ENCODE measurements around the gene RPUSD4.

The RPUSD4 gene

GRCh38 chr11:126212089-126212660 lies 725 bp upstream of the RPUSD4 start:
- DNase-seq (ENCODE audit: extremely low read depth in 1 of 2, low read depth in 1 of 2): no peak

GRCh38 chr11:126210871-126211235 lies 597 bp downstream of the RPUSD4 start:
- DNase-seq (ENCODE audit: extremely low read depth in 1 of 2, low read depth in 1 of 2): no peak

- DNase-seq (ENCODE audit: extremely low read depth in 1 of 2, low read depth in 1 of 2): no peak
Measured at GRCh38 chr11:126207896-126208295, 3.6 kb downstream of the RPUSD4 start.

GRCh38 chr11:126205359-126205758 lies 6.1 kb downstream of the RPUSD4 start:
- no peak for DNase-seq (ENCODE audit: extremely low read depth in 1 of 2, low read depth in 1 of 2)

- DNase-seq (ENCODE audit: extremely low read depth in 1 of 2, low read depth in 1 of 2): no peak
Measured at GRCh38 chr11:126202646-126203359, 8.6 kb downstream of the RPUSD4 start.

GRCh38 chr11:126198648-126199047 lies 12.8 kb downstream of the RPUSD4 start:
- DNase-seq (ENCODE audit: extremely low read depth in 1 of 2, low read depth in 1 of 2): no peak

- DNase-seq (ENCODE audit: extremely low read depth in 1 of 2, low read depth in 1 of 2): no peak
Measured at GRCh38 chr11:126197277-126197939, 14.0 kb downstream of the RPUSD4 start.

DNA sequence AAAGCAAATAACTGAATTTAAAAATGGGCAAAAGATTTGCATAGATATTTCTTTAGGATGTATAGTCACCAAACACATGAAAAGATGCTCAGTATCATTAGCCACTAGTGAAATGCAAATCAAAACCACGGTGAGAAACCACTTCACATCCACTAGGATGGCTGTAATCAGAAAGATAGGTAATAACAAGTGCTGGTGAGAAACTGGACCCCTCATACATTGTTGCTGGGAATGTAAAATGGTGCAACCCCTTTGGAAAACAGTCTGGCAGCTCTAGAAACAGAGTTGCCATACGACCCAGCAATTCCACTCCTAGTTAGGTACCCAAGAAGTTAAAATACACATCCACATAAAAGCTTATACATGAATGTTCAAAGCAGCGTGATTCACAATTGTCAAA lies 16.3 kb downstream of the RPUSD4 start:
- DNase-seq (ENCODE audit: extremely low read depth in 1 of 2, low read depth in 1 of 2): no peak

DNA sequence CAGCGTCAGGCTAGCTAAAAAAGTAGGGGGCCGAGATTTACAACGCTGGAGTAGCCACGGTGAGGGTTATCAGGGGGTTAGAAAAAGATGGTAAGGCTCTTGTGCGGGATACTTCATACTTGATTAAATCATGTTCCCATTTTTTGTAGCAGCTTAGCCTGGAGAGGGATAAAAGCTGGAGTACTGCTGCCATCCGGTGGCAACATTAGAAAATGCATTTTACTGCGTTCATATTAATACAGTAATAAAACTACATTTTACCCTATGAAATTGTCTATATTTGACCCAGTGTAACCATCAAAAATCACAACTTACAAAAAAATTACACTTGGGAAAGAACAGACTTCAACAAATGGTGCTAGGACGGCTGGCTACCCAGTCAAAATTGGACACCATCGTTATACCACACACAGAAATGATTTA lies 17.3 kb downstream of the RPUSD4 start:
- DNase-seq (ENCODE audit: extremely low read depth in 1 of 2, low read depth in 1 of 2): peak in 1 of 2 donors; percentile 11

DNA sequence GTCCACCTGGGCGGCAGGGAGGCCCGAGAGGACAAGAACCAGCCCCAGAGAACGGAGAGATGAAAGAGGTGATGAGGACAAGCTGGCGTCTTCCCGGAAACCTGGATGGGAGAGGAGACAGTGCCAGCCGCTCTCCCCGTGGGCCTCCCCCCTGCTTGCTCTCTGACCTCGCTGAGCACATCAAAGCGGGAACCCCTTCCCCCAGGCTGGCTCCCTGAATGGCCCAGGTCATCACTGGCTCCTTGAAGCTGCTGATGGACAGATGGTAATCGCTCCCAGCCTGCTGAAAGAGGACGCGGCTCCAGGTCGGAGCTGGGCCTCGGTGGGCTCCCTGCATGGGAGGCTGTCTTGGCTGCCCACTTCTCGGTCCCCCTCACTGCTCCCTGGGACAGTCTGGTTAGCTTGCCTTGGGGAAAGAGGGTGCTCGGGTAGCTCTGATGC lies 18.4 kb downstream of the RPUSD4 start:
- DNase-seq (ENCODE audit: extremely low read depth in 1 of 2, low read depth in 1 of 2): no peak

GRCh38 chr11:126192361-126192760 lies 19.1 kb downstream of the RPUSD4 start:
- DNase-seq (ENCODE audit: extremely low read depth in 1 of 2, low read depth in 1 of 2): no peak

- DNase-seq (ENCODE audit: extremely low read depth in 1 of 2, low read depth in 1 of 2): no peak
Measured at GRCh38 chr11:126191379-126192073, 19.9 kb downstream of the RPUSD4 start.

DNA sequence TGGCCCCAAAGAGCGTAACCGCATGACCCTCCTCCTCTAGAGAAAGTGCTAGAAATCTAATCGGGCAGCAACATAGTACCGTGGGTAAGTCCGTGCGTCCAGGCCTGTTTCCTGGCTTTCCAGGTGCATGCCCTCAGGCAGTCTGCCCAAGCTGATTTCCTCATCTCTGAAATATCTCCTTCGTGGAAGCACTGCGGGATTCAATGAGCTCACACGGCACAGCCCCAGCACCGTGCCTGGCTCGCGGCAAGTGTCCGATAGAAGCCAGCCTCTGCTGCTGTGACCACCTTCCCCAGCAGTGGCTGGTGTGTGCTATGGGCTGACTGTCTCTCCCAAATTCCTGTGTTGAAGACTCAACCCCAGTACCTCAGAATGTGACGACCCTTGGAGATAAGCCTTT lies 20.7 kb downstream of the RPUSD4 start:
- no peak for DNase-seq (ENCODE audit: extremely low read depth in 1 of 2, low read depth in 1 of 2)

DNA sequence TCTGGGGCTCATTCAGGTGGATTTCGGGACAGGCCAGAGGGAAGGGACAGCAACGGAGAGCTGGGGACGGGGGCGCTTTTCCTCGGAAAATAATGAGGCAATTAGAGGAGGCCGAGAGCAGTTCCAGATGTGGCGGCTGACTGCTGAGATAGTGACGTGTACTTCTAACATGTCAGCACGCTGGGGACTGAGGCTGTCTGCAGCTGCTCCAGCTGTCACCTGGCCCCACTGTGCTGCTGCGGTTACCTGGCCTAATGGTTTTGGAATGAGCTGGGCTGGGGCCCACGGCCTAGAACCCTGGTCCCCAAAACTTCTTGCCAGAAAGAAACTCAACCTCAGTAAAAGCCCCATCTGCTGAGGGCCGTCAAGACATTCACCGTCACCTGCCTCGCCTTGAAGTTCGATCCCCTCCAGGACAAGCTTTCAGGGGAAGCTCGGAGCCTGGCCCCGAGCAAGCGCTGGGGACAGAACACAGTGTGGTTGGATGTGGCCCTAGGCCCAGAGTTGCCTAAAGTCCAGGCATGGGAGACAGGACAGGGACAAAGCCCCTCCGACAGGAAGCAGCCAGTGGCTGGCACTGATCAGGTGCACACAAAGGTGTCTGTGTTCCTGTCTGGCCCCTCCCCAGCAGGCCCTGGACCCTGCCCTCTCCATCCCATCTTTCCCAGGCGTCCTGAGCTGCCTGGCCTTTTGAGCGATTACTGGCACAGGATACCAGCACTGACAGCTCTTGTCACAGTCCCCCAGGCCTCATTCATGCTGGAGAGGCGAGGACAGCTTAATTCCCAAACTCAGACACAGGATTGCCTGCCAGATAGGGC lies 22.1 kb downstream of the RPUSD4 start:
- no peak for DNase-seq (ENCODE audit: extremely low read depth in 1 of 2, low read depth in 1 of 2)

DNA sequence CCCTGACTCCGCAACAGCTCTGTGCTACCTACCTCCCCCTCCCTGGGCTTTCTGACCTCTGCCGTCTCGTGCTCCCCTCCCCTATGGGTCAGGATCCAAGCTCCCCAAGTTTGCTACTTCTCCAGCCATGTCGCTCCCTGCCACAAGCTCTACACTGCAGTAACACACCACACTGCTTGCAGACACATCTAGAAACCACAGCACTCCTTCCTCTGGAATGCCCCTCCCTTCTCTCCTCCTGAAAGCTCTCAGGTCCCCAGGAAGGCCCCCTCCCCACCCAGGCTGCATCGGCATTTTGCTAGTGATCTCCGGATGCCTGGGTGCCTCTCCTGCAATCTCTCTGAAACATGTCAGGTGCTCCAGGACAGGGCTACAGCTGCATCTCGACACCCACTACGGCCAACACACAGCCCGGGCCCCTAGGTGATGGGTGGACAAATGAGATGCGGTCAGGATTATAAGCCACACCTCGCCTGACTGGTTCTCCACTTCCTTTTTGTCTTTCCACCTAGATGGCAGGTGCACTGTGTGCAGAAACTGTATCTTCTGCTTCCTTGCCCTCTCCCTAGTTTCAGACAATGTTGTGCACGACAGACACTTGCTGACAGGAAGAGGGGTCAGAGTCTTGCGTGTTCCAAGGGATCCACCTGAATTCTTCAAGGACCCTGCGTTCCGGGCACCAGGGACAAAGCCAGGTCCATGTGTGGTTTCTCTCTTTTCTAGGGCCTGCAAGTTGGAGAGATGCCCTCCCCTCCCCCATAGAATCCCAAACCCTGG lies 22.9 kb downstream of the RPUSD4 start:
- DNase-seq (ENCODE audit: extremely low read depth in 1 of 2, low read depth in 1 of 2): no peak

GRCh38 chr11:126186708-126187529 lies 24.5 kb downstream of the RPUSD4 start:
- no peak for DNase-seq (ENCODE audit: extremely low read depth in 1 of 2, low read depth in 1 of 2)

DNA sequence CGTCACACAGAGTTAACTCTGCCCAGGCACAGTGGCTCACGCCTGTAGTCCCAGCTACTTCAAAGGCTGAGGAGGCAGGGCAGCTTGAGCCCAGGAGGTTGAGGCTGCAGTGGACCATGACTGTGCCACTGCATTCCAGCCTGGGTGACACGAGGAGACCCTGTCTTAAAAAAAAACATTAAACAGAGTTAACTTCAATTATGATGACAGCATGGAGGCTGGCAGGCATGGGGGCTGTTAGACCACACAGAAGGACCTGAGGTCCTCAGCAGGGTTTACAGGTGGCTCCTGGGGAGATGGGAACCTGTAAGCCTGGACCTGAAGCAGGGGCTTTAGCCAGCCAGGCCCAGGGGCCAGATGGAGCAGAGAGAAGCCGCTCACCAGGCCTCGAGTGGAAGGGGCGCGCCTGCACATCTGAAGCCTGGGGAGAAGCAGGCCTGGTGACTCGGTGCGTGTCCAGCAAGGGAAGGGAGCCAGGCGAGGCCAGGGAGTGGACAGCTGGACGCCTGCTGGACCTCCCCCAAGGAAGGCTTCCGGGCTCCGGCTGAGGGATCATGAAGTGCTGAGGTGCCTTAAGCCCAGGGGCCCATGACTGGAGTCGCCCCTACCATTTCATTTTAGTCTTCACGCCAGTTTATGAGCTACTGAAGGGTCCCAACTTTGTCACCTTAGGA lies 25.3 kb downstream of the RPUSD4 start:
- DNase-seq (ENCODE audit: extremely low read depth in 1 of 2, low read depth in 1 of 2): no peak

DNA sequence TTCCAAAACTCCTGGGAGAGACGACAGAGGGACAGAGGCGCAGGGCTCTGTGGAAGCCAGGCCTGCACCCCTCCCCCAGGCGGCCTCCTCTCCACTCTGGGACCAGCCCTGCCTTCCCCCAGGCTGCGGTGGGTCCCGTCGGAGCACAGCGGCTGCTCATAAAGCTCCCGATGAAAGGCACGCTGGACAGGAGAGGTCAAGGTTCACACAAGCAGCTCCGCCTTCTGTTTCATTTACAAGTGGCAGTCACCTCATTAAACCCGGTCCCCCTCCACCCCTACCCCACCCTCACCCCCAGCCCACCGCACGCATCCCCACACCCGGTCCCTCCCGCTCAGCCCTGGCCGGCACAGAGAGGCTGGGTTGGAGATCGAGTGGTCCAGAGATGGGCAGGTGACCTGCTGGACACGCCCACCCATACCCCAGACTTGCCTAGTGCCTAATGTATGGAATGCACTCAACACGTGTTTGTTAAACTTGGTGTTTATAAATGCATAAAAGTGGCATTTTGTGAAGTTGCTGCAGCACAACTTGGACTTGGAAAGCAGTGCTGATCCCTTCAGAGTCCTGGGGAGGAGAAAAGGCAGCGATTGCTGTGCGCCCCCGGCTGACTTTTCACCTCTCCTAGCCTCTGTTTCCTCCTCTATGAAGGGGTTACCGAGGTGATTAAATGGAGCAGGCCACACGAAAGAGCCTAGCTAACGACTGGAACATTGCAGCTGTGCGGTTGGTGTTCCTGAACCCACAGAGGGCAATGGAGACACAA lies 26.0 kb downstream of the RPUSD4 start:
- no peak for DNase-seq (ENCODE audit: extremely low read depth in 1 of 2, low read depth in 1 of 2)
